Thoracic aorta (tissue), 2 donors: ENCODE data around the gene ZNF318. TPM values are rescaled to one million over a fixed set of nuclear protein-coding genes. Genes with fewer than 3 reads are reported as not detected.
A peak's percentile ranks its signal among the peaks of the same experiment; 100 is the strongest.

Experiments
- ATAC-seq: fragments of 150-250 bp; one replicate; pipeline ENCODE4 v1.8.0; 2017; ENCODE audit warnings: low read depth; ENCODE audit not compliant: insufficient number of reproducible peaks, low FRiP score
- DNase-seq: peaks from one replicate; pipeline ENCODE4 v3.0.0-alpha.2; 2020; ENCODE audit warnings: low spot score
- H3K27ac ChIP-seq, 2 donors: fragments of 200-600 bp; sonication (generic); 1 replicate in 1 of 2; 2 replicates in 1 of 2; pipeline ENCODE4 v1.5.1; 2016; ENCODE audit warnings: mild to moderate bottlenecking in 2 of 2, moderate library complexity in 2 of 2
- H3K27me3 ChIP-seq: fragments of 200-600 bp; sonication (generic); replicated peaks from 2 replicates; pipeline ENCODE4 v1.6.0; 2016; ENCODE audit warnings: mild to moderate bottlenecking; ENCODE audit not compliant: insufficient read depth
- H3K36me3 ChIP-seq: fragments of 200-600 bp; sonication (generic); one replicate; pipeline ENCODE4 v1.5.1; 2016
- H3K4me1 ChIP-seq, 2 donors: fragments of 200-600 bp; sonication (generic); 1 replicate in 1 of 2; 2 replicates in 1 of 2; pipeline versions ENCODE4 v1.5.1 to v1.6.0; 2016; ENCODE audit warnings: low read depth in 2 of 2, mild to moderate bottlenecking in 1 of 2; ENCODE audit not compliant: control insufficient read depth in 1 of 2
- H3K4me3 ChIP-seq: fragments of 200-600 bp; sonication (generic); 2 replicates; pipeline ENCODE4 v1.5.1; 2016; ENCODE audit warnings: mild to moderate bottlenecking
- H3K9me3 ChIP-seq: fragments of 200-600 bp; sonication (generic); 2 replicates; pipeline ENCODE4 v1.5.1; 2016
- total RNA-seq, 2 donors: library from RNA; depleted of rRNA; stranded (reverse); fragments of >200 nt; gene quantifications; one replicate each; pipeline versions ENCODE4 v1.1.0 to v1.2.3, GENCODE V29; 2016
- TF ChIP-seq, protein P1 (sequence below): fragments of 200-600 bp; sonication (generic); IDR thresholded peaks from one replicate; pipeline ENCODE4 v1.5.1; 2019; ENCODE audit warnings: antibody characterized with exemption

ZNF318 gene
- total RNA-seq, 2 donors from 2014 or later = 13.0 to 24.1 TPM

DNA sequence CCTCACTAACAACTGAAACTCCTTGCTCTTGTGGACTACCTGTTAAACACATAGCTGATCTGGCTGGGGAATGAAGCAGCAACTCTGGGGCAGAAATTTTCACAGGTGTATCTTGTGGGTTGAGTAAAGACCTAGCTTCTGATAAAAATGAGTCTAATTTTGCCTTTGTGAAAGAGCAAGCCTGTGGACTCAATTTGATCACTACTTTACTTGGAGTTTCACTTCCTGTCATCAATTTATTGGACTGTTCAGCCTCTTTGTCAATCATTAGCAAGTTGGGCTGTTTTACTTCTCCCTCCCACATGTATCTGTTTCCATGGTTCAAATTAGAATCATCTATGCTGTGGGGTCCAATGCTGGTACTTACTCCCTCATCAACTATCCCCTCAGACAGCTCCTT, 31.2 kb downstream of the ZNF318 start:
- no peaks in the 10 kb centered on the region for H3K9me3 ChIP-seq
- TF ChIP-seq, protein P1, sequence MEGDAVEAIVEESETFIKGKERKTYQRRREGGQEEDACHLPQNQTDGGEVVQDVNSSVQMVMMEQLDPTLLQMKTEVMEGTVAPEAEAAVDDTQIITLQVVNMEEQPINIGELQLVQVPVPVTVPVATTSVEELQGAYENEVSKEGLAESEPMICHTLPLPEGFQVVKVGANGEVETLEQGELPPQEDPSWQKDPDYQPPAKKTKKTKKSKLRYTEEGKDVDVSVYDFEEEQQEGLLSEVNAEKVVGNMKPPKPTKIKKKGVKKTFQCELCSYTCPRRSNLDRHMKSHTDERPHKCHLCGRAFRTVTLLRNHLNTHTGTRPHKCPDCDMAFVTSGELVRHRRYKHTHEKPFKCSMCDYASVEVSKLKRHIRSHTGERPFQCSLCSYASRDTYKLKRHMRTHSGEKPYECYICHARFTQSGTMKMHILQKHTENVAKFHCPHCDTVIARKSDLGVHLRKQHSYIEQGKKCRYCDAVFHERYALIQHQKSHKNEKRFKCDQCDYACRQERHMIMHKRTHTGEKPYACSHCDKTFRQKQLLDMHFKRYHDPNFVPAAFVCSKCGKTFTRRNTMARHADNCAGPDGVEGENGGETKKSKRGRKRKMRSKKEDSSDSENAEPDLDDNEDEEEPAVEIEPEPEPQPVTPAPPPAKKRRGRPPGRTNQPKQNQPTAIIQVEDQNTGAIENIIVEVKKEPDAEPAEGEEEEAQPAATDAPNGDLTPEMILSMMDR = no peak
- no peak for DNase-seq
- peaks cover 32% of the 10 kb centered on the region for H3K36me3 ChIP-seq
- H3K27ac ChIP-seq = no peak overlapping the region
- H3K4me3 ChIP-seq = no peak overlapping the region
- H3K27me3 ChIP-seq = no peaks in the 10 kb centered on the region
- ATAC-seq = no peak
- H3K4me1 ChIP-seq = no peaks in the 10 kb centered on the region

DNA sequence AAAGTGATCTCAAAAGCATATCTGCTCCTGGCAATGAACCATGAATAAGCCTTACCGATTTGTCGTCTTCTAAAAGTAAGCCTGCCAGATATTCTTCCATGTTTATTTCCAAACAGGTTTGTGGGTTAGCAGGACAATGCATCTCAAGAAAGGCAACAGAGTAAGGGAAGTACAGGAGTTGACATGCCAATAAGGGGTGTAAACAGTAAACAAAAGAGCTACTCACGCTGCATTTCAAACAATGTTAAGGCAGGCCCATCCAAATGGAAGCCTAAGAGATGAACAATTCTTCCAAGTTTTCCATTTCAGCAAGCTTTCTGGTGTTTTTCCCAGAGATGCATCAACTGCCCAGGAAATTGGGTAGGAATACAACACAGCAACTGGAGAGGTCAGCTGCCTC, 33.1 kb downstream of the ZNF318 start:
- DNase-seq (no peak), ATAC-seq (no peak)
- TF ChIP-seq, protein P1 = no peak
- Histone ChIP-seq H3K9me3 (no peaks in the 10 kb centered on the region), H3K27me3 (no peaks in the 10 kb centered on the region), H3K4me3 (no peak overlapping the region), H3K4me1 (no peaks in the 10 kb centered on the region), H3K27ac (no peak overlapping the region), H3K36me3 (peaks cover 23% of the 10 kb centered on the region)

DNA sequence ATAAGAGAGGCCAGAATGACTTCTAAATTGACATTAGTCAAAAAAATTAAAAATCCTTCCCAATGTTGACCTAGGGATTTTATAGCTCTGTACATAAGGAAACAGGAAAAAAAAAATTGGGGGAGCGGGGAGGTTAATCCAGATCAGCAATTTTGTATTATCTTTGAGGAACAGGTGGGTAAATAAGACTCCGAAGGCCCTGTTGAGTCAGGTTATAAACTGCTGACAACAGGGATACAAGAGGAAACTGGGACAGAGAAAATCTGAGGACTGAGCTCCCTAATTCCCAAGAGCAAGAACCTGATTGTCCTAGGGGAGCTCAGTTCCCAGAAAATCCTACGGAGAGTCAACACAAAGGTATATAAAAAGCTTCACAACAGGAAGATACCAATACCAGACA, 34.0 kb downstream of the ZNF318 start:
- TF ChIP-seq, protein P1 = no peak
- no peak for ATAC-seq

DNA sequence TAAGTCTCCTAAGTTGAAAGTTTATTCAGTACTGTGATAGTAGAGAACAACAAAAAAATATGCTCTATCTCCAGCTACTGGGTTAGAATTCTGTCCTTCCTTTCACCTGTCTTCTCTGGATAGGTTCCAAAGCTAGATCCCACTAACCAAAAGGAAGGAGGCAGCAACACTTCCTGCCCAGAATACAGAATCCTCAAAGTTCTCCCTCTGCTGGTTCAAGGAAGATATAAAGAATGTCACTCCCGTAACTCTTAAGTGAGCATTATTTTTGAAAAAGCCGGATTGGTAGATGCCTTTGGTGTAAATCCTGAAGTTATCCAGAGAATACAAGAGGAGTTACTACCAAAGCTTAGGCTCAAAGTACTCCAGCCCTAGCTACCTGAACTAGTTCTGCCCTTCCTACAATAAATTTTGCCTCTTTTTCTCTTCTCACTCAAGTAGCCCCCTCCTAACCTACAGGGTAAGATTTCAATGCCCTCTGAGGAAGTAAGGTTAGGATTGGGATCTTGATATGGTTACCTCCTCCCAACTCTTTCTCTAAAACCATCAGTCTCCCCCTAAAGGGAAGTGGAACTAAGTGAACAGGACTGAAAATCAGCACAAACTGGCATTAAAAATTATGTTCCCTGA, 34.9 kb downstream of the ZNF318 start:
- TF ChIP-seq, protein P1 = peak; percentile 41
- Histone ChIP-seq H3K9me3 (no peaks in the 10 kb centered on the region), H3K27me3 (no peaks in the 10 kb centered on the region), H3K36me3 (peaks cover 13% of the 10 kb centered on the region), H3K4me3 (no peak overlapping the region), H3K4me1 (no peaks in the 10 kb centered on the region), H3K27ac (no peak overlapping the region)
- ATAC-seq (no peak), DNase-seq (no peak)

More for the DNA sequence above, 34.0 kb downstream of the ZNF318 start:
- no peak for DNase-seq
- no peaks in the 10 kb centered on the region for H3K27me3 ChIP-seq
- no peak overlapping the region for H3K27ac ChIP-seq
- no peaks in the 10 kb centered on the region for H3K9me3 ChIP-seq
- no peaks in the 10 kb centered on the region for H3K4me1 ChIP-seq
- no peak overlapping the region for H3K4me3 ChIP-seq
- H3K36me3 ChIP-seq = peaks cover 22% of the 10 kb centered on the region

DNA sequence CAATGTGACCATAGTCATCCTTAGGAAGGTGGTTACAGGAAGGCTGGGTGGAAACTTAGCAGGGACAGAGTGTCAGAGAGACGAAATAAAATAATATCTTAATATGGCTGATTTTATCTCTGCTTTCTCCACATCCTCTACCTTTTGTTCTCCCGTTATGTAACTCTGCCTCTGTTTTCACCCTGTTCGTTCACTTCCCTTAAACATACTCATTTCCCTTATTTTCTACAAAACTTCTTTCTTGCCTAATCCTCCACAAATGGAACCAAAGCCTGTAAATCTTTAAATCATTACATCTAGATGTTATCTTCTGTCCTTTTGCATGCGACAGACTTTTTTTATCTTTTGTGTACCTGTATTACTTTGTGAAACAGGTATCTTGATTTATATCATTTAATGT, 37.6 kb downstream of the ZNF318 start:
- no peaks in the 10 kb centered on the region for H3K9me3 ChIP-seq
- no peaks in the 10 kb centered on the region for H3K4me1 ChIP-seq
- no peak overlapping the region for H3K4me3 ChIP-seq
- no peak for ATAC-seq
- H3K27ac ChIP-seq = no peak overlapping the region
- no peak for DNase-seq
- peaks cover 3% of the 10 kb centered on the region for H3K36me3 ChIP-seq
- TF ChIP-seq, protein P1 = no peak
- H3K27me3 ChIP-seq = no peaks in the 10 kb centered on the region
